Renal cortical epithelial cell (primary cell): ENCODE results near the gene RPRD1B. TPM values are rescaled to one million over a fixed set of nuclear protein-coding genes. Genes with fewer than 3 reads are reported as not detected.

Source experiments
- DNase-seq: peaks from one replicate; pipeline ENCODE4 v3.0.0-alpha.2; 2011; ENCODE audit warnings: low read depth
- total RNA-seq: library from RNA; depleted of rRNA; stranded (reverse); fragments of >200 nt; gene quantifications from 2 replicates; pipeline ENCODE4 v1.2.3, GENCODE V29; 2014

RPRD1B gene
- total RNA-seq, 1 donor from 2014 or later, result 21.3 TPM

- DNase-seq, result no peak
These were observed 87.1 kb downstream of the RPRD1B start for GRCh38 chr20:38120625-38120988.

GRCh38 chr20:38121741-38122140 lies 88.2 kb downstream of the RPRD1B start:
- DNase-seq, result no peak

- DNase-seq, result no peak
These were observed 89.6 kb downstream of the RPRD1B start for GRCh38 chr20:38123021-38123587.

GRCh38 chr20:38125157-38126056 lies 91.9 kb downstream of the RPRD1B start:
- DNase-seq, result peak; percentile 79

- peak; percentile 33 for DNase-seq
These were observed 92.8 kb downstream of the RPRD1B start for GRCh38 chr20:38126146-38126921.

GRCh38 chr20:38126932-38127621 lies 93.5 kb downstream of the RPRD1B start:
- DNase-seq, result peak; percentile 88

GRCh38 chr20:38127920-38128528 lies 94.5 kb downstream of the RPRD1B start:
- DNase-seq, result no peak

- no peak for DNase-seq
These were observed 95.1 kb downstream of the RPRD1B start for GRCh38 chr20:38128691-38129090.

GRCh38 chr20:38129248-38129865 lies 95.8 kb downstream of the RPRD1B start:
- DNase-seq, result no peak

- DNase-seq, result no peak
These were observed 96.5 kb downstream of the RPRD1B start for GRCh38 chr20:38129893-38130609.

- DNase-seq, result no peak
These were observed 97.4 kb downstream of the RPRD1B start for GRCh38 chr20:38130687-38131587.

- DNase-seq, result no peak
These were observed 98.1 kb downstream of the RPRD1B start for GRCh38 chr20:38131588-38132121.

GRCh38 chr20:38132156-38132909 lies 98.8 kb downstream of the RPRD1B start:
- DNase-seq, result no peak

- no peak for DNase-seq
These were observed 99.5 kb downstream of the RPRD1B start for GRCh38 chr20:38132910-38133501.

- no peak for DNase-seq
These were observed 100.3 kb downstream of the RPRD1B start for GRCh38 chr20:38133680-38134426.

GRCh38 chr20:38134427-38135270 lies 101.1 kb downstream of the RPRD1B start:
- DNase-seq, result peak; percentile 41
